ENCODE results near the gene PNPLA3.

PNPLA3 gene

DNA sequence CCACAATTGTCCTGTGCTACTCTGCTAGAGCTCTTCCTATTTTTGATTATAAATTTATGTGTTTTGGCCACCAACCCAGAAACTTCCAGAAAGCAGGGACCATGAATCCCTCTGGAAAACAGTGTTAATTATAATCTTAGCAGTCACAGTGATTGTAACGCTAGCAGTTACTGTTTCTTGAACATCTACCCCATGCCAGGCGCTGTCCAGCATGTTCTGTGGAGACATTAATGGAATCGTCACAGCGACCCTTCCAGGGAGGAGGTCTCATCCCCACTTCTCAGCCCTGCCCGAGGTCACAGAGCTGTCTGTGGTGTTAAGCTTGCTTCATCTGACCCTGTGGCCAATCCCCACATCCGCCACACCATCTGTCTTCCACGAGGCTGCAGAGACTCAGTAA is 17.9 kb upstream of the PNPLA3 start:
- Histone ChIP-seq H3K27me3 (no peaks in the 10 kb centered on the region), H3K4me1 (no peaks in the 10 kb centered on the region), H3K4me3 (ENCODE audit: low read depth, low read length) (no peak overlapping the region), H3K9me3 (no peaks in the 10 kb centered on the region), H3K36me3 (no peaks in the 10 kb centered on the region)
- TF ChIP-seq, protein P1, sequence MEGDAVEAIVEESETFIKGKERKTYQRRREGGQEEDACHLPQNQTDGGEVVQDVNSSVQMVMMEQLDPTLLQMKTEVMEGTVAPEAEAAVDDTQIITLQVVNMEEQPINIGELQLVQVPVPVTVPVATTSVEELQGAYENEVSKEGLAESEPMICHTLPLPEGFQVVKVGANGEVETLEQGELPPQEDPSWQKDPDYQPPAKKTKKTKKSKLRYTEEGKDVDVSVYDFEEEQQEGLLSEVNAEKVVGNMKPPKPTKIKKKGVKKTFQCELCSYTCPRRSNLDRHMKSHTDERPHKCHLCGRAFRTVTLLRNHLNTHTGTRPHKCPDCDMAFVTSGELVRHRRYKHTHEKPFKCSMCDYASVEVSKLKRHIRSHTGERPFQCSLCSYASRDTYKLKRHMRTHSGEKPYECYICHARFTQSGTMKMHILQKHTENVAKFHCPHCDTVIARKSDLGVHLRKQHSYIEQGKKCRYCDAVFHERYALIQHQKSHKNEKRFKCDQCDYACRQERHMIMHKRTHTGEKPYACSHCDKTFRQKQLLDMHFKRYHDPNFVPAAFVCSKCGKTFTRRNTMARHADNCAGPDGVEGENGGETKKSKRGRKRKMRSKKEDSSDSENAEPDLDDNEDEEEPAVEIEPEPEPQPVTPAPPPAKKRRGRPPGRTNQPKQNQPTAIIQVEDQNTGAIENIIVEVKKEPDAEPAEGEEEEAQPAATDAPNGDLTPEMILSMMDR (IDR thresholded peaks at IDR 0.05; ENCODE audit: low read depth, low read length) = no peak
- DNase-seq = no peak

DNA sequence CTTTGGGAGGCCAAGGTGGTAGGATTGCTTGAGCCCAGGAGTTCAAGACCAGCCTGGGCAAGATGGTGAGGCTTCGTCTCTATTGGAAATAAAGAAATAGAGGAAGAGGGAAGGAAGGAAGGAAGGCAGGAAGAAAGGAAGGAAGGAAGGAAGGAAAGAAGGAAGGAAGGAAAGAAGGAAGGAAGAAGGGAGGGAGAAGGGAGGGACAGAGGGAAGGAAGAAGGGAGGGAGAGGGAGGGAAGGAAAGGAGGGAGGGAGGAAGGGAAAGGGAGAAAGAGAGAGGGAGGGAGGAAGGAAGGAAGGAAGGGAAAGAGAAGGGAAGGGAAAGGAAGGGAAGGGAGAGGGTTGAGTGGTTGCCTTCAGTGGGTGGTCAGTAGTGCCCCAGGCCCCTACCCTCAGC is 13.9 kb upstream of the PNPLA3 start:
- no peak for DNase-seq
- H3K9me3 ChIP-seq = no peaks in the 10 kb centered on the region
- no peak overlapping the region for H3K4me3 ChIP-seq (ENCODE audit: low read depth, low read length)
- H3K4me1 ChIP-seq = no peaks in the 10 kb centered on the region; the same call in 1 of the 2 replicates
- no peaks in the 10 kb centered on the region for H3K27me3 ChIP-seq
- TF ChIP-seq, protein P1 (IDR thresholded peaks at IDR 0.05; ENCODE audit: low read depth, low read length) = no peak
- no peaks in the 10 kb centered on the region for H3K36me3 ChIP-seq

DNA sequence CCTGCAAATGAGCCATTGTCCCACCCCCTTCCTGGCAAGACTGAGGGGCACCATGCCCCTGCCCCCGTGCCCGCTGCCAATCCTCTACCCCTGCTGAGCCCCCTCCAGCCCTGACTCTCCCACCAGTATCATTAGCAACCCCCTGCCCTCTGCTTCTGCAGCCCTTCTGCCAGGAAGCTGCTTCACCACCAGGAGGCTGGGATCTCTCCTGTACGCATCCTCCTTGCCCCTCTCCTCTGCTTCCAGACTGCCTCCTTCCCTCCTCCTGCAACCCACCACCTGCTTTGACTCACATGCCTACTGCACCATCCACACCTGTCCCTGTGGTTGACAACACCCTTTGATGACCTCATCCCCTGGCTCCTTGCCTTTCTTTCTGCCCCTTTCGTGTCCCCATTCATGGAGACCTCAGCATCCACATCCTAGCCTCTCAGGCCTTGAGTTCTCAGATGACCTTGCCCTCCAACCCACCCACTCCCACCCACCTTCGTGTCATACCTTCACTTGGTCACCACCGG is 13.4 kb upstream of the PNPLA3 start:
- Histone ChIP-seq H3K27me3 (no peaks in the 10 kb centered on the region), H3K4me1 (no peaks in the 10 kb centered on the region; the same call in 1 of the 2 replicates), H3K4me3 (ENCODE audit: low read depth, low read length) (no peak overlapping the region), H3K36me3 (no peaks in the 10 kb centered on the region), H3K9me3 (no peaks in the 10 kb centered on the region)
- TF ChIP-seq, protein P1 (IDR thresholded peaks at IDR 0.05; ENCODE audit: low read depth, low read length) = no peak
- DNase-seq = no peak

DNA sequence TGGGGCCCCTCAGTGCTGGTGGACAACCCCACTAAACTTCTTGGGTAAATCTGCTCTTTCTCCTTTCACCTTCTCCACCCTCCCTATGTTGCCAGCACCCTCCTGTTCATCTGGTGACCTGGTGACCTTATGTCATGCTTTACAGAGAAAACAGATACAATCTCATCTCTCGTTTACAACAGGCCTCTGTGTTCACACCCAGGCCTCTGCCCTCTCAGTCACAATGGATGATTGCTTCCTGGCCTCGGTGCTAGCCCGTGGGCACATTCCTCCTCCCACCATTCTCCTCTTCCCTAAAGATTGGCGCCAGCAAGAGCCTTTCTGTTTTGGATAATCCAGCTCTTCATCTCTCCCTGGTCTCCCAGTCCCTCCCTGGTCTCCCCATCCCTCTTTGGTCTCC is 12.3 kb upstream of the PNPLA3 start:
- Histone ChIP-seq H3K4me1 (no peaks in the 10 kb centered on the region; the same call in 1 of the 2 replicates), H3K27me3 (no peaks in the 10 kb centered on the region), H3K36me3 (no peaks in the 10 kb centered on the region), H3K9me3 (no peaks in the 10 kb centered on the region), H3K4me3 (ENCODE audit: low read depth, low read length) (no peak overlapping the region)
- no peak for DNase-seq
- TF ChIP-seq, protein P1 (IDR thresholded peaks at IDR 0.05; ENCODE audit: low read depth, low read length) = no peak

DNA sequence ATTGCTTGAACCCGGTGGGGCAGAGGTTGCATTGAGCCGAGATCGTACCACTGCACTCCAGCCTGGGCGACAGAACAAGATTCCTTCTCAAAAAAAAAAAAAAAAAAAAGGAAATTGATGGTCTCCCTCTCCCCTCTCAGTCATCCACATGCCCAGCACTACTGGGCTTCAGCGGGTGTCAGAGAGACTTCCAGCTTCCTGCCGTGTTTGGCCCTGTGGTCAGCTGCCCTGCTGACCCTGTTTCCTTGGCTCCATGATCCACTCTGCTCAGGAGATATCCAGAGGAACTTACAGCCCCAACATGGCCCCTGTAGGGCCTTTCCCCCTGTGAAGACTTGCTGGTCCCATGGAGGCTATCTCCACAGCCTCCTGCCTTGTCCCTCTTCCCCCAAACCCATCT is 6.1 kb upstream of the PNPLA3 start:
- no peaks in the 10 kb centered on the region for H3K27me3 ChIP-seq
- no peak for DNase-seq
- no peaks in the 10 kb centered on the region for H3K4me1 ChIP-seq
- no peaks in the 10 kb centered on the region for H3K36me3 ChIP-seq
- no peaks in the 10 kb centered on the region for H3K9me3 ChIP-seq
- no peak overlapping the region for H3K4me3 ChIP-seq (ENCODE audit: low read depth, low read length)
- TF ChIP-seq, protein P1 (IDR thresholded peaks at IDR 0.05; ENCODE audit: low read depth, low read length) = no peak

DNA sequence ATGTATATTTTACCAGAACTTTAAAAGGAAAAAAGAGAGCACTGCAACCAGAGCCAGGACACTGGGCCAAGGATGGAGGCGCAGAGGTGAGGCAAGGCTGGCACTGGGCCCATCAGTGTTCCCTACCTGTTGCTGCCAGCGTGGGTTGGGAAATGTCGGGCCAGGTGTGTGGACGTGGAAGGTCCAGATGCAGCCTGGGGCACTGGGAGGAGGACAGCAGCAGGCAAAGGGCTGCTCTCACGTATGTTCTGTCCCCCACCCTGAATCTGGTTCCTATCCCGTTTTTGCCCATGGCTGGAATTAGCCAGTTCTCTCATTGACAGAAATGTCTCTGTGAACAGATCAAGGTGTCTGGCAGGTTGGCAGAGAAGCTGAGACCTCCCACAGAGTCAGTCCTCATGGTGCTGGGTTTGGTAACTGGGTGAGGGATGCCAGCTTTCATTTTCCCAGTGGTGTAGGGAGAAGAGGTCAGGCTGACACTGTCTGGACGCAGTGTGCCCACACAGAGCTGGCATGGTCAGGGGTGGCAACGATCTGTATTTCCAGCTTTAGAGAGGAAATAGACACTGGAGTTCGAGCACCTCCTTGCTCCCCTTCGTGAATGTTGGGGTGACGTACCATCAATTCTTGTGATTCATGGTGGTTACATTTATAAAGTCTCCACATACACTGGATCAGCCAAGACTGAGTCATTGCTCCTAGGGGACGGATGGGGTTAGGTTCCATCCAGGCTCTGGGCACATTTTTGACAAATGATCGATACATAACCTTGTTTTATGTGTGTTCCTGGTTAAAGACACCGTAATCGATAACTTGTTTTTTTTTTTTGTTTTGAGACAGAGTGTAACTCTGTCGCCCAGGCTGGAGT is 4.3 kb upstream of the PNPLA3 start:
- DNase-seq = no peak
- Histone ChIP-seq H3K27me3 (0 out of 2 replicates have a peak, but pooled peaks cover 3% of the 10 kb centered on the region), H3K4me1 (no peaks in the 10 kb centered on the region), H3K36me3 (no peaks in the 10 kb centered on the region), H3K4me3 (ENCODE audit: low read depth, low read length) (no peak overlapping the region), H3K9me3 (no peaks in the 10 kb centered on the region)
- TF ChIP-seq, protein P1 (IDR thresholded peaks at IDR 0.05; ENCODE audit: low read depth, low read length) = no peak

All from BE2C (cell line).